ENCODE results near the gene MIB2. TPM values are rescaled to one million over a fixed set of nuclear protein-coding genes. Genes with fewer than 3 reads are reported as not detected.

MIB2 gene
- polyA plus RNA-seq, 3 donors from 2014 or later, result 44.0 to 89.0 (median 86.7) TPM

GRCh38 chr1:1601564-1602303 lies 13.6 kb upstream of the MIB2 start:
- H3K4me3 Mint-ChIP-seq, result no peak overlapping the region
- peaks cover 0 to 5% of the 10 kb centered on the region in 2 donors for H3K4me1 Mint-ChIP-seq
- DNase-seq, result no peak
- no peaks in the 10 kb centered on the region for H3K9me3 Mint-ChIP-seq
- H3K36me3 Mint-ChIP-seq, result no peaks in the 10 kb centered on the region
- H3K27ac Mint-ChIP-seq, result no peak overlapping the region
- peaks cover 0 to 3% (median 2%) of the 10 kb centered on the region in 3 donors for H3K27me3 Mint-ChIP-seq (ENCODE audit: low read depth in 3 of 3)

- Mint-ChIP-seq H3K4me3 (no peak overlapping the region), H3K36me3 (no peaks in the 10 kb centered on the region), H3K4me1 (peaks cover 0 to 5% of the 10 kb centered on the region in 2 donors), H3K9me3 (no peaks in the 10 kb centered on the region), H3K27me3 (ENCODE audit: low read depth in 3 of 3) (peaks cover 0 to 3% (median 2%) of the 10 kb centered on the region in 3 donors), H3K27ac (no peak overlapping the region)
- DNase-seq, result no peak
Observed at GRCh38 chr1:1602304-1602967, 12.9 kb upstream of the MIB2 start.

GRCh38 chr1:1602968-1603506 lies 12.3 kb upstream of the MIB2 start:
- H3K9me3 Mint-ChIP-seq, result no peaks in the 10 kb centered on the region
- H3K27ac Mint-ChIP-seq, result no peak overlapping the region
- no peaks in the 10 kb centered on the region for H3K36me3 Mint-ChIP-seq
- H3K27me3 Mint-ChIP-seq (ENCODE audit: low read depth in 3 of 3), result peaks cover 0 to 4% (median 2%) of the 10 kb centered on the region in 3 donors
- H3K4me3 Mint-ChIP-seq, result no peak overlapping the region
- no peak for DNase-seq
- peaks cover 0 to 3% of the 10 kb centered on the region in 2 donors for H3K4me1 Mint-ChIP-seq

- H3K9me3 Mint-ChIP-seq, result no peaks in the 10 kb centered on the region
- peaks cover 0 to 5% (median 2%) of the 10 kb centered on the region in 3 donors for H3K27me3 Mint-ChIP-seq (ENCODE audit: low read depth in 3 of 3)
- DNase-seq, result no peak
- no peaks in the 10 kb centered on the region for H3K36me3 Mint-ChIP-seq
- no peak overlapping the region for H3K27ac Mint-ChIP-seq
- peak overlapping the region in 1 of 5 donors; percentile 15 for H3K4me3 Mint-ChIP-seq
- H3K4me1 Mint-ChIP-seq, result peaks cover 0 to under 1% of the 10 kb centered on the region in 2 donors
Observed at GRCh38 chr1:1603671-1604373, 11.5 kb upstream of the MIB2 start.

GRCh38 chr1:1604374-1605033 lies 10.8 kb upstream of the MIB2 start:
- H3K4me1 Mint-ChIP-seq, result no peaks in the 10 kb centered on the region
- no peak overlapping the region for H3K27ac Mint-ChIP-seq
- H3K4me3 Mint-ChIP-seq, result no peak overlapping the region
- H3K9me3 Mint-ChIP-seq, result no peaks in the 10 kb centered on the region
- DNase-seq, result no peak
- H3K36me3 Mint-ChIP-seq, result no peaks in the 10 kb centered on the region
- peaks cover 0 to 4% (median 2%) of the 10 kb centered on the region in 3 donors for H3K27me3 Mint-ChIP-seq (ENCODE audit: low read depth in 3 of 3)

- H3K27me3 Mint-ChIP-seq (ENCODE audit: low read depth in 3 of 3), result peaks cover 0 to 4% (median 2%) of the 10 kb centered on the region in 3 donors
Observed at GRCh38 chr1:1605034-1605591, 10.2 kb upstream of the MIB2 start.

GRCh38 chr1:1605724-1606123 lies 9.6 kb upstream of the MIB2 start:
- Mint-ChIP-seq H3K9me3 (no peaks in the 10 kb centered on the region), H3K27me3 (ENCODE audit: low read depth in 3 of 3) (peaks cover 0 to 4% (median 2%) of the 10 kb centered on the region in 3 donors), H3K4me3 (no peak overlapping the region), H3K4me1 (no peaks in the 10 kb centered on the region), H3K27ac (no peak overlapping the region), H3K36me3 (no peaks in the 10 kb centered on the region)
- DNase-seq, result no peak

More at GRCh38 chr1:1605034-1605591, 10.2 kb upstream of the MIB2 start:
- no peaks in the 10 kb centered on the region for H3K4me1 Mint-ChIP-seq
- H3K36me3 Mint-ChIP-seq, result no peaks in the 10 kb centered on the region
- DNase-seq, result no peak
- no peak overlapping the region for H3K27ac Mint-ChIP-seq
- H3K9me3 Mint-ChIP-seq, result no peaks in the 10 kb centered on the region
- H3K4me3 Mint-ChIP-seq, result no peak overlapping the region

- H3K27me3 Mint-ChIP-seq (ENCODE audit: low read depth in 3 of 3), result peaks cover 0 to 4% (median 2%) of the 10 kb centered on the region in 3 donors
- H3K36me3 Mint-ChIP-seq, result no peaks in the 10 kb centered on the region
- H3K27ac Mint-ChIP-seq, result no peak overlapping the region
- H3K4me1 Mint-ChIP-seq, result no peaks in the 10 kb centered on the region
- no peak overlapping the region for H3K4me3 Mint-ChIP-seq
- DNase-seq, result no peak
- H3K9me3 Mint-ChIP-seq, result no peaks in the 10 kb centered on the region
Observed at GRCh38 chr1:1606232-1606631, 9.1 kb upstream of the MIB2 start.

- no peak for DNase-seq
- H3K4me1 Mint-ChIP-seq, result peaks cover 17 to 21% of the 10 kb centered on the region in 2 donors
- no peaks in the 10 kb centered on the region for H3K9me3 Mint-ChIP-seq
- H3K27me3 Mint-ChIP-seq (ENCODE audit: low read depth in 3 of 3), result peaks cover 1 to 11% (median 8%) of the 10 kb centered on the region in 3 donors
- H3K27ac Mint-ChIP-seq, result peak overlapping the region in 1 of 6 donors; percentile 10
- no peak overlapping the region for H3K4me3 Mint-ChIP-seq
- H3K36me3 Mint-ChIP-seq, result peaks cover 0 to 4% (median 0%) of the 10 kb centered on the region in 3 donors
Observed at GRCh38 chr1:1609822-1610485, 5.3 kb upstream of the MIB2 start.

GRCh38 chr1:1610796-1611195 lies 4.5 kb upstream of the MIB2 start:
- Mint-ChIP-seq H3K4me3 (no peak overlapping the region), H3K4me1 (peaks cover 19 to 23% of the 10 kb centered on the region in 2 donors), H3K9me3 (no peaks in the 10 kb centered on the region), H3K27me3 (ENCODE audit: low read depth in 3 of 3) (peaks cover 6 to 17% (median 10%) of the 10 kb centered on the region in 3 donors), H3K36me3 (peaks cover 0 to 4% (median 0%) of the 10 kb centered on the region in 3 donors), H3K27ac (no peak overlapping the region)
- DNase-seq, result no peak

GRCh38 chr1:1612104-1612400 lies 3.2 kb upstream of the MIB2 start:
- peaks cover 22 to 24% of the 10 kb centered on the region in 2 donors for H3K4me1 Mint-ChIP-seq
- H3K4me3 Mint-ChIP-seq, result peak overlapping the region in 1 of 5 donors; percentile 25
- peak overlapping the region in 2 of 6 donors; percentile 3 to 41 for H3K27ac Mint-ChIP-seq
- peaks cover 11 to 24% (median 11%) of the 10 kb centered on the region in 3 donors for H3K27me3 Mint-ChIP-seq (ENCODE audit: low read depth in 3 of 3)
- H3K36me3 Mint-ChIP-seq, result peaks cover 0 to 4% (median 0%) of the 10 kb centered on the region in 3 donors
- H3K9me3 Mint-ChIP-seq, result no peaks in the 10 kb centered on the region
- DNase-seq, result no peak

GRCh38 chr1:1613509-1614082 lies 1.7 kb upstream of the MIB2 start:
- Mint-ChIP-seq H3K4me1 (peaks cover 30 to 32% of the 10 kb centered on the region in 2 donors), H3K36me3 (peaks cover 0 to 4% (median 0%) of the 10 kb centered on the region in 3 donors), H3K27me3 (ENCODE audit: low read depth in 3 of 3) (peaks cover 13 to 26% (median 18%) of the 10 kb centered on the region in 3 donors), H3K27ac (peak overlapping the region; percentile 56 to 95 (median 85)), H3K4me3 (peak overlapping the region; percentile 89 to 93 (median 93)), H3K9me3 (no peaks in the 10 kb centered on the region)
- DNase-seq, result no peak

Data from immature natural killer cell (primary cell).